Skeletal muscle tissue (tissue), 4 donors: ENCODE measurements around the gene GRID1. TPM values are rescaled to one million over a fixed set of nuclear protein-coding genes. Genes with fewer than 3 reads are reported as not detected.

ENCODE experiments used
- H3K27ac ChIP-seq: one replicate; pipeline ENCODE4 v1.7.0; 2013; ENCODE audit warnings: mild to moderate bottlenecking, low read depth, low read length, inconsistent platforms
- H3K27me3 ChIP-seq, 3 donors: one replicate each; pipeline ENCODE4 v1.7.0; 2013; ENCODE audit warnings: low read length in 3 of 3; ENCODE audit not compliant: control insufficient read depth in 3 of 3, insufficient read depth in 3 of 3
- H3K36me3 ChIP-seq, 3 donors: one replicate each; pipeline ENCODE4 v1.7.0; 2013; ENCODE audit warnings: low read length in 3 of 3; ENCODE audit not compliant: control insufficient read depth in 3 of 3, insufficient read depth in 3 of 3
- H3K4me1 ChIP-seq, 3 donors: one replicate each; pipeline ENCODE4 v1.7.0; 2013; ENCODE audit warnings: low read length in 3 of 3, mild to moderate bottlenecking in 3 of 3; ENCODE audit not compliant: control insufficient read depth in 3 of 3, insufficient read depth in 3 of 3
- H3K4me3 ChIP-seq, 3 donors: one replicate each; pipeline ENCODE4 v1.7.0; 2013; ENCODE audit warnings: low read length in 3 of 3
- H3K9ac ChIP-seq, 3 donors: one replicate each; pipeline ENCODE4 v1.7.0; 2013; ENCODE audit warnings: low read length in 3 of 3, mild to moderate bottlenecking in 3 of 3, moderate library complexity in 2 of 3, low read depth in 1 of 3
- H3K9me3 ChIP-seq, 3 donors: one replicate each; pipeline ENCODE4 v1.7.0; 2013; ENCODE audit warnings: low read length in 3 of 3; ENCODE audit not compliant: control insufficient read depth in 3 of 3
- total RNA-seq: library from RNA; depleted of rRNA; stranded (reverse); fragments of >200 nt; gene quantifications from one replicate; pipeline ENCODE4 v1.2.3, GENCODE V29; 2014
- donor health status: Osteomylitis.

Gene GRID1
- total RNA-seq, 1 donor from 2014 or later, result 2.1 TPM

GRCh38 chr10:86331861-86332260 lies 34.7 kb downstream of the GRID1 start:
- Histone ChIP-seq H3K9ac (no peak overlapping the region), H3K27ac (no peak overlapping the region), H3K36me3 (no peaks in the 10 kb centered on the region), H3K27me3 (peaks cover 0 to 5% (median 0%) of the 10 kb centered on the region in 3 donors), H3K9me3 (no peaks in the 10 kb centered on the region), H3K4me3 (no peak overlapping the region), H3K4me1 (no peaks in the 10 kb centered on the region)

- H3K9ac ChIP-seq, result no peak overlapping the region
- no peaks in the 10 kb centered on the region for H3K36me3 ChIP-seq
- peaks cover 0 to 5% (median 0%) of the 10 kb centered on the region in 3 donors for H3K27me3 ChIP-seq
- H3K4me1 ChIP-seq, result no peaks in the 10 kb centered on the region
- no peak overlapping the region for H3K27ac ChIP-seq
- no peak overlapping the region for H3K4me3 ChIP-seq
- H3K9me3 ChIP-seq, result no peaks in the 10 kb centered on the region
Measured at GRCh38 chr10:86330778-86331763, 35.5 kb downstream of the GRID1 start.

DNA sequence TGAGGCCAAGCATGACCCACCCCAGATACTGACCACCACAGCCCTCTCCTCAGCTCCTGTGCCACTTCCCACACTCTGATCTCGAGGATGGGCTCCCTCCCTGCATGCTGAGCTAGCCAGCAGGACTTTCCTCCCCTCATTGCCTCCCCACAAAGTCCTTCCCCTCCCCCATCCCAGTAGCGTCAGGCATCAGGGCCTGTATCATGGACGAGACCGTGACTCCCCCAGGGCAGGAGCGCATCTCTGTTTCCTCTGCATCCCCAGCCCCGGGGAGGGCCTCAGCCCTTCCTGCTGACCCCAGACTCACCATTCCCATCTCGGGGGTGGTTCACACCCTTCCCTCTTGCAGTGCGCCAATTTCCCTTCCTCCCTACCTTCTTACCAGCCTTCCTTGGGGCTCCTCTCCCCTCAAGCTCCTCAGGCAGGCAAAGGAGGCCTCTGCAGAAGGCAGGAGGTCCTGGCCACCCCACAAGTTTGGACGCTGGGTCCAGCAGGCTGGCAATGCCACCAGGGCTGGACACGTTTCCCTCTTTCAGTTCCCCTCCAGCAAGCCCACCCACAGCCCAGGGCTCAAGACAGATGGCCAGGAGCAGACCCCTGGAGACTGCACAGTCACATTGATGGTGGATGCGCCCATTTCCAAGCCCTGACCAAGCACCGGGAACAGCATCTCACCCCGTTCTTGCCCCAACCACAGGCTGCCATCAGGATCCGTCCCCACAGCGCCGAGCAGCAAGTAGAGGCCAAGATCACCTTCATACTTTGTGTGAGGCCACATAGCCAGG lies 36.5 kb downstream of the GRID1 start:
- Histone ChIP-seq H3K4me1 (no peaks in the 10 kb centered on the region), H3K9ac (no peak overlapping the region), H3K27ac (no peak overlapping the region), H3K27me3 (peaks cover 0 to 5% (median 0%) of the 10 kb centered on the region in 3 donors), H3K36me3 (no peaks in the 10 kb centered on the region), H3K9me3 (no peaks in the 10 kb centered on the region), H3K4me3 (no peak overlapping the region)

DNA sequence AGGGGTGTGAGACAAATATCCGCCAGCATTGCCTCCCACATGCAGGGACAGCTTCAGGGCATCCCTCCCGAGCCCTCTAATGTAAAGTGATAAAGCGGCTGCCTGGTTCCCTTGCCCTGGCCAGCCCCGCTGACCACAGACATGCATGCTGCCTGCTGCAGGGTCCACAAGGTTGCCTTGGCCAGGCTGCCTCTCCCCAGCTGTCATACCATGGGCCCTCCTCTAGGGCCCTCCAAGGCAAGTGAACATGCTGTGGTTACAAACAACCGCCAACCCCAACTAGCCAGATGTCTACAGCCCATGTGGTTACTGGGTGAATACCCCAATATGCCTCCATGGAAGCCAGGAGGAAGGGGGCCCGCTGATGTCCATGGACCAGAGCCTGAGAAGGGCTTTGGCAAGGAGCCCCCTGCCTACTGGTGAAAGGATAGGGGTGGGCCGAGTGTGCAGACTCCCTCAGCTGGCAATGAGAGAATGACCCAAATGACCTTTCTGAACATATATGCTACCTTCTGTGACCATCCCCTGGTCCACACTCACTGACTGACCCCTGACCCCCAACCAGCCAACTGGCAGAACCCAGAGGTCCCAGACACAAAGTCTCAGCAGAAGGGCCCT lies 37.4 kb downstream of the GRID1 start:
- H3K4me1 ChIP-seq, result no peaks in the 10 kb centered on the region
- H3K27me3 ChIP-seq, result peaks cover 0 to 5% (median 0%) of the 10 kb centered on the region in 3 donors
- no peak overlapping the region for H3K9ac ChIP-seq
- no peak overlapping the region for H3K4me3 ChIP-seq
- no peaks in the 10 kb centered on the region for H3K9me3 ChIP-seq
- H3K27ac ChIP-seq, result no peak overlapping the region
- H3K36me3 ChIP-seq, result no peaks in the 10 kb centered on the region

DNA sequence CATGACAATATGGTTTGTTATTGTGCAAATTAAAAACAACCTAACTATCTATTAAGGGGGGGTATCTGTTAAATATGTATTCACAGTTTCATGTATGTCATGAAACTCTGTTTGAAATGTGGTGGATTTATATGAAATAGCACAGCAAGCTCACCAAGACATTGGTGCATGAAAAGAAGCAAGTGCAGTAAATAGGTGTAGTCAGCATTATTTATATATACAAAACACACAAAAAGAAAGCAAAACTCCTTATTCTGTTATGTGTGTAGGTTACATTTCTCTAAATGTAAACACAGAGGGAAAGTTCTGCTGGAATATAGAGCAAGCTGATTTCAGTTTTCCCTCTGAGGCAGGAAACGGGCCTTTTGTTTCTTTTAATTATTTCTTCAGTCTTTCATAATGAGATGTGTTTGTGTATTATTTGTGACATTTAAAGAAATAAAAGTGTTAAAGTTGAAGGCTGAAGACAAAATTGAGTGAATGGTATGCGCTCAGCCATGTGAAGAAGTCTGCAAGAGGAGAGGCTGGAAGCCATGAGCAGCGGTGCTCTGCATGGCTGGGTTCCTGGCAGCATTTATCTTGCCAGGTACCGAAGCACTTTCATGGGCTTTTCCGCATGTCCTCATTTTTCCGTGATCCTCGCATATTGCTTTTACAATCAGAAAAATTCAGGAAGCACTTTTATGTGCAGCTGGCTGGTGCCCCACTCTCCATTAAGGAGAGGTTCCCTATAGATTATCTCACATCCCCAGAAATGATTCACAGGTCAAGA lies 38.5 kb downstream of the GRID1 start:
- Histone ChIP-seq H3K9ac (no peak overlapping the region), H3K4me3 (no peak overlapping the region), H3K36me3 (no peaks in the 10 kb centered on the region), H3K27ac (no peak overlapping the region), H3K9me3 (no peaks in the 10 kb centered on the region), H3K4me1 (no peaks in the 10 kb centered on the region), H3K27me3 (peaks cover 0 to 9% (median 0%) of the 10 kb centered on the region in 3 donors)

DNA sequence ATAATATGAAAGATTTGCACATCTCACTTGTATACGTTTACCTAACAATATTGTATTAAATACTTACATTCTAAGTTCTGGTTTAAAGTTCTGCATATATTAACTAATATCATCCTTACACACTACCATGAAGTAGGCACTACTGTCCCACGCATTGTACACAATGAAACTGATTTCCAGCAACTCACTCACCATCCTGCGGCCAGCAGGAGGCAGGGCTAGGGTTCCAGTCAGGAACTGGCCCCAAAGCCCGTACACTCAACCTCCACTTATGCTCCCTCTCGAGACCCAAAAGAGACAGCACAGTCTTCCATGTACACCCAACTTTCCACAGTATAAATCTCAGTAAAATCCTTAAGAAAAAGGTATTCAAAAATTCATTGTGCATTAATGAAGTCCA lies 41.4 kb downstream of the GRID1 start:
- no peak overlapping the region for H3K27ac ChIP-seq
- H3K36me3 ChIP-seq, result no peaks in the 10 kb centered on the region
- no peak overlapping the region for H3K4me3 ChIP-seq
- H3K9me3 ChIP-seq, result no peaks in the 10 kb centered on the region
- peaks cover 0 to 8% (median 2%) of the 10 kb centered on the region in 3 donors for H3K27me3 ChIP-seq
- no peaks in the 10 kb centered on the region for H3K4me1 ChIP-seq
- H3K9ac ChIP-seq, result no peak overlapping the region

DNA sequence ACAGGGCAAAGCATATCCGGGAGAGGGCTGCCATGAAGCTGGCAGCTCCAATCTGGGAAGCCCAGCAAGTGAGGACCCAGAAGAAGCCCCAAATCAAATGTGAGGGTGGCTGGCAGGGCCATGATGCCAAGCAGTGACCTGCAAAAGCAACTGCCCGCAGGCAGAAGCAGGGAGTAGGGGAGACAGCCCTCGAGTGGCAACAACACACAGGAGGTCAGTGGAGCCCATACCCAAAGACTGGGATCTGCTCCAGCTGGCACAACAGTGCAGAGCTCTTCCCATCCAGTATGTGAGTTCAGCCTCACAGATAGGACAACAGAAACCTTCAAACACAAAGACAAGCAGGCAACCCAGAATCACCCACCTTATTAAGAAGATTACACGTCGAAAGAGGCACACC lies 45.0 kb downstream of the GRID1 start:
- H3K4me1 ChIP-seq, result no peaks in the 10 kb centered on the region
- peaks cover 0 to 10% (median 2%) of the 10 kb centered on the region in 3 donors for H3K27me3 ChIP-seq
- no peak overlapping the region for H3K4me3 ChIP-seq

GRCh38 chr10:86319676-86320075 lies 46.9 kb downstream of the GRID1 start:
- Histone ChIP-seq H3K27me3 (peaks cover 0 to 10% (median 4%) of the 10 kb centered on the region in 3 donors), H3K9ac (no peak overlapping the region), H3K9me3 (no peaks in the 10 kb centered on the region), H3K36me3 (no peaks in the 10 kb centered on the region), H3K27ac (no peak overlapping the region), H3K4me3 (no peak overlapping the region), H3K4me1 (no peaks in the 10 kb centered on the region)

More for the DNA sequence above, 45.0 kb downstream of the GRID1 start:
- no peak overlapping the region for H3K27ac ChIP-seq
- H3K36me3 ChIP-seq, result no peaks in the 10 kb centered on the region
- H3K9ac ChIP-seq, result no peak overlapping the region
- no peaks in the 10 kb centered on the region for H3K9me3 ChIP-seq

- Histone ChIP-seq H3K9me3 (no peaks in the 10 kb centered on the region), H3K4me3 (no peak overlapping the region), H3K27me3 (peaks cover 0 to 5% (median 4%) of the 10 kb centered on the region in 3 donors), H3K36me3 (no peaks in the 10 kb centered on the region), H3K4me1 (no peaks in the 10 kb centered on the region), H3K9ac (no peak overlapping the region), H3K27ac (no peak overlapping the region)
Measured at GRCh38 chr10:86317949-86318725, 48.5 kb downstream of the GRID1 start.
